Endothelial cell of umbilical vein (primary cell): ENCODE data around the gene OR9G4. TPM values are rescaled to one million over a fixed set of nuclear protein-coding genes. Genes with fewer than 3 reads are reported as not detected.

Experiments
- BruUV-seq: library from RNA; stranded (reverse); fragments of 400-500 nt; replicated peaks from 2 replicates; lab custom pipeline; 2021; lab: Mats Ljungman, UMichigan
- CTCF ChIA-PET: fragments of 300-600, 350-600 bp; sonication (Branson Sonifier 250); formaldehyde crosslinking; loops from one replicate; lab custom pipeline; 2021; ENCODE audit warnings: antibody characterized with exemption, inconsistent platforms; lab: Charles Lee
- POLR2A ChIA-PET: fragments of 300-600, 350-600 bp; sonication (Branson Sonifier 250); formaldehyde crosslinking; loops from one replicate; lab custom pipeline; 2021; ENCODE audit warnings: antibody characterized with exemption, inconsistent platforms; lab: Charles Lee
- DNase-seq: peaks from one replicate; pipeline ENCODE4 v3.0.0-alpha.2; 2011; ENCODE audit warnings: low read depth, low spot score
- FAIRE-seq: peaks from 2 replicates; lab custom pipeline; 2011; peaks lifted over from hg19 to GRCh38; lab: Jason Lieb, UNC
- H2AFZ ChIP-seq: 2 replicates; pipeline ENCODE4 v1.6.0; 2012; ENCODE audit warnings: low read depth, low read length, control low read depth, inconsistent platforms
- H3K27ac ChIP-seq: 2 replicates; pipeline ENCODE4 v1.5.1; 2011; ENCODE audit warnings: low read depth, mild to moderate bottlenecking, control low read depth, low read length, moderate library complexity; ENCODE audit not compliant: insufficient read depth
- H3K27me3 ChIP-seq, 2 experiments: 2 replicates each; pipeline versions ENCODE4 v1.6.0 to v1.6.1; 2011; ENCODE audit warnings: low read length in 2 of 2, mixed read lengths in 1 of 2; ENCODE audit not compliant: control insufficient read depth in 2 of 2, insufficient read depth in 2 of 2
- H3K36me3 ChIP-seq, 2 experiments: 2 replicates in 1 of 2; 3 replicates in 1 of 2; pipeline ENCODE4 v1.5.1; 2011; ENCODE audit warnings: low read length in 2 of 2, mild to moderate bottlenecking in 1 of 2, moderate library complexity in 1 of 2; ENCODE audit not compliant: control insufficient read depth in 2 of 2, insufficient read depth in 2 of 2; ENCODE audit errors: extremely low read depth in 1 of 2
- H3K4me1 ChIP-seq: 3 replicates; pipeline ENCODE4 v1.5.1; 2011; ENCODE audit warnings: mild to moderate bottlenecking, low read length; ENCODE audit not compliant: control insufficient read depth, insufficient read depth; ENCODE audit errors: extremely low read depth
- H3K4me2 ChIP-seq: 2 replicates; pipeline ENCODE4 v1.6.1; 2011; ENCODE audit warnings: low read length, control low read depth, mixed read lengths; ENCODE audit not compliant: insufficient read depth
- H3K4me3 ChIP-seq, 3 experiments: fragments of 200-600 bp in 1 of 3; sonication (generic), shearing (Covaris generic) in 1 of 3; replicated peaks in 1 of 3; 2 replicates each; pipeline ENCODE4 v1.5.1; 2011 to 2016; ENCODE audit warnings: control low read depth in 3 of 3, low read length in 3 of 3, mild to moderate bottlenecking in 2 of 3, inconsistent platforms in 1 of 3, low read depth in 1 of 3, moderate library complexity in 1 of 3; ENCODE audit not compliant: insufficient read depth in 1 of 3
- H3K79me2 ChIP-seq: 2 replicates; pipeline ENCODE4 v1.6.0; 2012; ENCODE audit warnings: low read length, inconsistent platforms; ENCODE audit not compliant: control insufficient read depth, insufficient read depth
- H3K9ac ChIP-seq: replicated peaks from 2 replicates; pipeline ENCODE3; 2011; ENCODE audit warnings: low read length, control low read depth; ENCODE audit not compliant: insufficient read depth; ENCODE audit errors: extremely low read depth
- H3K9me1 ChIP-seq: replicated peaks from 3 replicates; pipeline ENCODE4 v1.6.0; 2011; ENCODE audit warnings: mild to moderate bottlenecking, low read length; ENCODE audit not compliant: control insufficient read depth, insufficient read depth; ENCODE audit errors: extremely low read depth
- H3K9me3 ChIP-seq: replicated peaks from 2 replicates; pipeline ENCODE4 v1.5.1; 2012; ENCODE audit warnings: low read length, inconsistent platforms; ENCODE audit not compliant: control insufficient read depth, insufficient read depth
- H4K20me1 ChIP-seq: replicated peaks from 2 replicates; pipeline ENCODE3; 2011; ENCODE audit warnings: mild to moderate bottlenecking, low read length; ENCODE audit not compliant: control insufficient read depth, insufficient read depth; ENCODE audit errors: extremely low read depth
- EZH2 ChIP-seq: IDR thresholded peaks from 2 replicates; pipeline ENCODE4 v1.6.1; 2012; ENCODE audit warnings: borderline replicate concordance, low read depth, mild to moderate bottlenecking, moderate library complexity, low read length, inconsistent platforms; ENCODE audit not compliant: severe bottlenecking
- FOS ChIP-seq: IDR thresholded peaks from 2 replicates; pipeline ENCODE4 v1.6.1; 2011; ENCODE audit warnings: mild to moderate bottlenecking, low read length, moderate library complexity, borderline replicate concordance; ENCODE audit not compliant: insufficient read depth
- GATA2 ChIP-seq: IDR thresholded peaks from 2 replicates; pipeline ENCODE4 v1.7.0; 2011; ENCODE audit warnings: low read depth, mild to moderate bottlenecking, moderate library complexity, mixed read lengths, low read length; ENCODE audit not compliant: insufficient read length, insufficient read depth
- JUN ChIP-seq: IDR thresholded peaks from 2 replicates; pipeline ENCODE4 v1.6.1; 2011; ENCODE audit warnings: borderline replicate concordance, low read depth; ENCODE audit not compliant: insufficient read length, insufficient read depth
- MYC ChIP-seq: IDR thresholded peaks from one replicate; pipeline ENCODE4 v1.6.1; 2011; ENCODE audit warnings: mild to moderate bottlenecking, low read depth, low read length
- POLR2A ChIP-seq: IDR thresholded peaks from 2 replicates; pipeline ENCODE4 v1.6.1; 2012; ENCODE audit warnings: low read depth, mild to moderate bottlenecking, control low read depth, low read length
- POLR2AphosphoS5 ChIP-seq: IDR thresholded peaks from 2 replicates; pipeline ENCODE4 v1.6.1; 2012; ENCODE audit warnings: low read depth, mild to moderate bottlenecking, control low read depth, low read length, moderate library complexity; ENCODE audit not compliant: insufficient read depth
- dilution Hi-C: fragments of 300-500 bp; cut with MboI; formaldehyde crosslinking; loops from one replicate; pipeline ENCODE4 v1.15.0; 2019; ENCODE audit warnings: low sequenced_read_pairs; ENCODE audit not compliant: extremely low pct_ligation_motif_present
- intact Hi-C: fragments of 100-400 bp; cut with micrococcal nuclease; formaldehyde crosslinking; loops from one replicate; pipeline ENCODE4 v1.10.0; 2022
- polyA plus RNA-seq, 4 experiments: library from polyadenylated mRNA; depleted of rRNA in 3 of 4; stranded (reverse) in 3 of 4; unstranded in 1 of 4; fragments of >200 nt; gene quantifications; 2 replicates each; pipeline versions ENCODE4 v1.2.1 to v1.2.3, GENCODE V29; 2011 to 2012; ENCODE audit warnings: missing spikeins in 1 of 4
- total RNA-seq: library from RNA; stranded (reverse); gene quantifications from 2 replicates; pipeline ENCODE4 v1.2.3, GENCODE V29; 2021
- TF ChIP-seq, protein P1 (sequence below), 2 donors: IDR thresholded peaks; 1 replicate in 1 of 2; 2 replicates in 1 of 2; pipeline ENCODE4 v1.5.1; 2011; ENCODE audit warnings: low read length in 2 of 2, mild to moderate bottlenecking in 2 of 2, moderate library complexity in 2 of 2, control low read depth in 1 of 2, inconsistent platforms in 1 of 2, low read depth in 1 of 2; ENCODE audit not compliant: insufficient read depth in 1 of 2; ENCODE audit errors: extremely low read depth in 1 of 2
- TF ChIP-seq, protein P2 (sequence below): IDR thresholded peaks from 2 replicates; pipeline ENCODE4 v1.6.1; 2011; ENCODE audit not compliant: insufficient read depth, insufficient read length

Gene OR9G4
- total and polyA plus RNA-seq, 2 donors (not counting 3 experiments of a cell fraction or from before 2014, with no cell fraction given), result not detected

DNA sequence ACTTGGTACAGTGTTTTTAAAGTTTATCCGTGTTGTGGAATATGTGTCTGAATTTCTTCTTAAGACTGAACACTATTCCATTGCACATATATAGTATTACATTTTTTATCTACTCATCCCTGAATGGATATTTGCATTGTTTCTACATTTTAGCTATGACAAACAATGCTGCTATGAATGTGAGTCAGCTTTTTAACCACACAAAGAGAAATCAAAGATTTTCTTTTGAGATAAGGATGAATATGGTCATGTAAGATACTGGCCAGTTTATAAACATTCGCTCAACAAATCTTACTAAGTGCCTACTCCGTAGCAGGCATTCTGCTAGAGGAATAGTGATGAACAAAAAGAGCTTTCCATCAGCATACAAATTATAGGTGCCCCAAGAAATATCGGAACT lies 16.5 kb upstream of the OR9G4 start:
- TF ChIP-seq, protein P1, sequence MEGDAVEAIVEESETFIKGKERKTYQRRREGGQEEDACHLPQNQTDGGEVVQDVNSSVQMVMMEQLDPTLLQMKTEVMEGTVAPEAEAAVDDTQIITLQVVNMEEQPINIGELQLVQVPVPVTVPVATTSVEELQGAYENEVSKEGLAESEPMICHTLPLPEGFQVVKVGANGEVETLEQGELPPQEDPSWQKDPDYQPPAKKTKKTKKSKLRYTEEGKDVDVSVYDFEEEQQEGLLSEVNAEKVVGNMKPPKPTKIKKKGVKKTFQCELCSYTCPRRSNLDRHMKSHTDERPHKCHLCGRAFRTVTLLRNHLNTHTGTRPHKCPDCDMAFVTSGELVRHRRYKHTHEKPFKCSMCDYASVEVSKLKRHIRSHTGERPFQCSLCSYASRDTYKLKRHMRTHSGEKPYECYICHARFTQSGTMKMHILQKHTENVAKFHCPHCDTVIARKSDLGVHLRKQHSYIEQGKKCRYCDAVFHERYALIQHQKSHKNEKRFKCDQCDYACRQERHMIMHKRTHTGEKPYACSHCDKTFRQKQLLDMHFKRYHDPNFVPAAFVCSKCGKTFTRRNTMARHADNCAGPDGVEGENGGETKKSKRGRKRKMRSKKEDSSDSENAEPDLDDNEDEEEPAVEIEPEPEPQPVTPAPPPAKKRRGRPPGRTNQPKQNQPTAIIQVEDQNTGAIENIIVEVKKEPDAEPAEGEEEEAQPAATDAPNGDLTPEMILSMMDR (IDR thresholded peaks at IDR 0.05; ENCODE audit: extremely low read depth in 1 of 2, insufficient read depth in 1 of 2, low read depth in 1 of 2, low read length in 2 of 2), result no peak
- Histone ChIP-seq H3K36me3 (no peaks in the 10 kb centered on the region), H3K9me1 (no peaks in the 10 kb centered on the region), H3K4me1 (no peaks in the 10 kb centered on the region), H4K20me1 (no peaks in the 10 kb centered on the region), H3K4me2 (no peak overlapping the region), H3K4me3 (no peak overlapping the region), H3K27me3 (no peaks in the 10 kb centered on the region), H3K9ac (no peak overlapping the region), H3K27ac (no peak overlapping the region), H3K9me3 (peaks cover 4% of the 10 kb centered on the region), H2AFZ (no peak overlapping the region), H3K79me2 (no peaks in the 10 kb centered on the region)
- DNase-seq (no peak), FAIRE-seq (no peak)
- intact Hi-C loops (no loop called here), dilution Hi-C loops (no loop called here)
- ChIA-PET CTCF (no interaction called here), POLR2A (no interaction called here)
- no TSS peak for BruUV-seq

DNA sequence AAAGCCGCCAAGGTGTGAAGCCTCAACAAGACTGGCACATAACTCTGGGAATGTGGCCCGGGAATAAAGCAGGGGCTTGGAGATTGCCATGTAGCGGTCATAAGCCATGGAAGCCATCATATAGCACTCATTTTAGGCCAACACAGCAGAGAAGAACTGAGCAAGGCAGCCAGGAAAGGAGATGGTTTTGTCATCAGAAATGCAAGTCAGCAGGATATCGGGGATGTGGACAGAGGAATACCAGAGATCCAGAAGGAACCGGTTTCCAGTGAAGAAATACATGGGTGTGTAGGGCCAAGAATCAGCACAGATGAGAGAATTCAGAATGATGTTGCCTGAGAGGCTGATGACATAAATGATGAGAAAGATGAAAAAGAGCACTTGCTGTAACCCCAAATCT lies 3.0 kb upstream of the OR9G4 start:
- H2AFZ ChIP-seq, result no peak overlapping the region
- H3K4me3 ChIP-seq, result no peak overlapping the region
- FAIRE-seq (no peak), DNase-seq (no peak)
- no peaks in the 10 kb centered on the region for H3K4me1 ChIP-seq
- H3K9me3 ChIP-seq, result peaks cover 8% of the 10 kb centered on the region
- no peaks in the 10 kb centered on the region for H4K20me1 ChIP-seq
- intact Hi-C loops, result no loop called here
- no peak overlapping the region for H3K27ac ChIP-seq
- no TSS peak for BruUV-seq
- H3K9me1 ChIP-seq, result no peaks in the 10 kb centered on the region
- no peak overlapping the region for H3K4me2 ChIP-seq
- H3K79me2 ChIP-seq, result no peaks in the 10 kb centered on the region
- no peak overlapping the region for H3K9ac ChIP-seq
- dilution Hi-C loops, result no loop called here
- H3K27me3 ChIP-seq, result no peaks in the 10 kb centered on the region
- ChIA-PET POLR2A (no interaction called here), CTCF (no interaction called here)
- TF ChIP-seq JUN (no peak), EZH2 (no peak), MYC (no peak), FOS (no peak), POLR2A (no peak), POLR2AphosphoS5 (no peak), GATA2 (no peak)
- TF ChIP-seq, protein P2, sequence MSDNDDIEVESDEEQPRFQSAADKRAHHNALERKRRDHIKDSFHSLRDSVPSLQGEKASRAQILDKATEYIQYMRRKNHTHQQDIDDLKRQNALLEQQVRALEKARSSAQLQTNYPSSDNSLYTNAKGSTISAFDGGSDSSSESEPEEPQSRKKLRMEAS, result no peak
- TF ChIP-seq, protein P1 (IDR thresholded peaks at IDR 0.05; ENCODE audit: extremely low read depth in 1 of 2, insufficient read depth in 1 of 2, low read depth in 1 of 2, low read length in 2 of 2), result no peak
- H3K36me3 ChIP-seq, result no peaks in the 10 kb centered on the region
